ENCODE results near the gene CERK. TPM values are rescaled to one million over a fixed set of nuclear protein-coding genes. Genes with fewer than 3 reads are reported as not detected.

Gene CERK
- total RNA-seq, 1 donor, result 38.9 TPM

GRCh38 chr22:46675479-46675878 is 62.6 kb downstream of the CERK start:
- no peak for DNase-seq (ENCODE audit: low read depth)
- H3K4me3 ChIP-seq (ENCODE audit: low read depth, low read length), result no peak overlapping the region
- no peak for TF ChIP-seq CTCF (IDR thresholded peaks at IDR 0.05; ENCODE audit: insufficient read depth, low read depth, low read length)

GRCh38 chr22:46674906-46675305 is 63.1 kb downstream of the CERK start:
- no peak for TF ChIP-seq CTCF (IDR thresholded peaks at IDR 0.05; ENCODE audit: insufficient read depth, low read depth, low read length)
- H3K4me3 ChIP-seq (ENCODE audit: low read depth, low read length), result no peak overlapping the region

GRCh38 chr22:46674367-46674781 is 63.7 kb downstream of the CERK start:
- no peak for TF ChIP-seq CTCF (IDR thresholded peaks at IDR 0.05; ENCODE audit: insufficient read depth, low read depth, low read length)
- no peak overlapping the region for H3K4me3 ChIP-seq (ENCODE audit: low read depth, low read length)
- no peak for DNase-seq (ENCODE audit: low read depth)

More at GRCh38 chr22:46674906-46675305, 63.1 kb downstream of the CERK start:
- no peak for DNase-seq (ENCODE audit: low read depth)

GRCh38 chr22:46673662-46674236 is 64.3 kb downstream of the CERK start:
- no peak for DNase-seq (ENCODE audit: low read depth)
- TF ChIP-seq CTCF (IDR thresholded peaks at IDR 0.05; ENCODE audit: insufficient read depth, low read depth, low read length), result no peak
- no peak overlapping the region for H3K4me3 ChIP-seq (ENCODE audit: low read depth, low read length)

DNA sequence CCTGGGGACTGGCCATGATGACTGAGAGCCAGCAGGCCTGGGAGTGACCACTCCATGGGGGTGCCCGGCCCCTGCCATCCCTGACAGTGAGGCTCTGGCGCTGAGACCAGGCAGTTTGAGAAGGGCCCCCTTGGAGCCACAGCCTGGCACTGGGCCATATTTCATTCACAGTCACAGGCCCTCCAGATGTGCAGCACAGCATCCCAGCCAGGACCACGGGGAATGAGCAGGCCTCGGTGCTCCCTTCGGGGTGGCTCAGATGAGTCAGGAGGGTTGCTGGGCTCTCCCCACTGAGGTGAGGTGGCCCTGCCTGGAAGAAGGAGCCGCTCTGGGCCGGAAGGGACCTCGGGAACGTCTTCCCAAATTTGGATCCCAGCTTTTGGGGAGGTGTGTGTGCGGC is 64.8 kb downstream of the CERK start:
- H3K4me3 ChIP-seq (ENCODE audit: low read depth, low read length), result no peak overlapping the region
- no peak for DNase-seq (ENCODE audit: low read depth)
- no peak for TF ChIP-seq CTCF (IDR thresholded peaks at IDR 0.05; ENCODE audit: insufficient read depth, low read depth, low read length)

DNA sequence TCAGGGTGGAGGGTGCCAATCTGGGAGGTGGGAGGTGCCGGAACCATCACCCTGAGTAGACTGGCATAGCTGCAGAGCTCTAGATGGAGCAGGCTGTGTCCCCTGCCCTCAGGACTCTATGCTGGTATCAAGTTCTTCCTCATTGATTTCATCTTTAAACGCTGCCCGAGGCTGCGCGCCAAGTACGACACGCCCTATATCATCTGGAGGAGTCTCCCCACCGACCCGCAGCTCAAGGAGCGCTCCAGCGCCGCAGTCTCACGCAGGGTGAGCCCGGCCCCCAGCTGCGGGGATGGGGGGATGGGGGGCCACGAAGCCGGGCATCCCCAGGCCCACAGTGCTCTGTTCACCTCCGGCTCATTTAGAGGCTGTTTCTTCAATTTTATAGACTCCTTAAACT is 65.3 kb downstream of the CERK start:
- no peak overlapping the region for H3K4me3 ChIP-seq (ENCODE audit: low read depth, low read length)
- TF ChIP-seq CTCF (IDR thresholded peaks at IDR 0.05; ENCODE audit: insufficient read depth, low read depth, low read length), result no peak
- DNase-seq (ENCODE audit: low read depth), result no peak

DNA sequence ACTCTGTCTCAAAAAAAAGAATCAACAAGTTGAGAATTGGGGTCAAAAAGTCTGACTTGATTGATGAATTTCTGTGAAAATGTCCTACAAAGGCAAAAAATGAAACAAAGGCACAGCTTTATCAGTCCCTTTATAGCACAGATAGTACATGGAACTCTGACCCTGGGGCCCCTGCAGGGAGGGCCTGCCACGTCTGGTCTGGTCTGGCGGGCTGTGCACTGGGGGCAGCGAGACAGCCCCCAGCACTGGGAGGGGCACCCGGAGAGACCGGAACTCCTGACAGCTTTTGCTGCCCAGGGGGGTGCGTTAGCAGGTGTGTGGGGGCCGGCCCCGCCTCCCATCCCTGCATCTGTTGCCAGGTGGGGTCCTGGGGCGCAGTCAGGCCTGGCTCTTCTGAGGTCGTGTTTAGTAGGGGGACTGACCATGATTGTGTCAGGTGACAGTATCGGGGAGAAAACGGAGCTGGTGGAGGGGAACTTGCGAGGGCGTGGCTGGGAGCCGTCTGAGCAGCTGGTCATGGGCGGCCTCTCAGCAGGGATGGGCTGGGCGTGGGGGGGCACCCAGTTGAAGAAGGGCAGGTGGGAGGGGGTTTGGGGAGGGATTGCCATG is 66.1 kb downstream of the CERK start:
- no peak for TF ChIP-seq CTCF (IDR thresholded peaks at IDR 0.05; ENCODE audit: insufficient read depth, low read depth, low read length)

More for the DNA sequence above, 66.1 kb downstream of the CERK start:
- H3K4me3 ChIP-seq (ENCODE audit: low read depth, low read length), result no peak overlapping the region
- DNase-seq (ENCODE audit: low read depth), result no peak

All from fibroblast of villous mesenchyme (primary cell).